Ovary (tissue), 9 donors: ENCODE measurements around the gene IFITM2. TPM values are rescaled to one million over a fixed set of nuclear protein-coding genes. Genes with fewer than 3 reads are reported as not detected.
"Not testable (repeated sequence)": the region's sequence is repeated elsewhere in the genome, so short reads cannot be mapped to it uniquely, and the experiment has no call there.

Experiments
- DNase-seq, 5 donors: peaks; one replicate each; pipeline ENCODE4 v3.0.0-alpha.2; 2019 to 2020
- H3K27ac ChIP-seq, 2 donors: fragments of 200-600 bp; one replicate each; pipeline versions ENCODE4 v1.5.1 to v1.8.0; 2019 to 2022
- H3K27me3 ChIP-seq: fragments of 200-600 bp; one replicate; pipeline ENCODE4 v1.8.0; 2022
- H3K36me3 ChIP-seq: fragments of 200-600 bp; sonication (generic); one replicate; pipeline ENCODE4 v1.5.1; 2019
- H3K4me1 ChIP-seq: one replicate; pipeline ENCODE4 v1.8.1; 2013; ENCODE audit warnings: mild to moderate bottlenecking, moderate library complexity; ENCODE audit not compliant: insufficient read depth
- H3K4me3 ChIP-seq: fragments of 200-600 bp; sonication (generic); one replicate; pipeline ENCODE4 v1.5.1; 2017
- H3K9me3 ChIP-seq, 2 donors: fragments of 200-600 bp in 1 of 2; sonication (generic) in 1 of 2; one replicate each; pipeline versions ENCODE4 v1.5.1 to v1.8.1; 2013 to 2019; ENCODE audit warnings: mild to moderate bottlenecking in 1 of 2, moderate library complexity in 1 of 2
- EP300 ChIP-seq: sonication (generic); formaldehyde crosslinking; IDR thresholded peaks from one replicate; pipeline ENCODE4 v1.6.1; 2017; ENCODE audit warnings: antibody characterized with exemption
- POLR2A ChIP-seq: fragments of 450-650 bp; IDR thresholded peaks from one replicate; pipeline ENCODE4 v1.6.1; 2017; ENCODE audit warnings: antibody characterized with exemption, mild to moderate bottlenecking, moderate library complexity
- WGBS, 3 donors: extraction: QIAGEN DNeasy Blood & Tissue Kit in 1 of 3; methylation state at CpG; one replicate each; pipeline versions ENCODE4 v1.1.5 to v1.1.7; 2013 to 2017; 5-methylcytosine and 5-hydroxymethylcytosine counted together
- intact Hi-C, 4 donors: fragments of 100-400 bp; cut with DNase I; formaldehyde crosslinking; loops; one replicate each; pipeline versions ENCODE4 v1.11.0 to v1.15.1; 2022 to 2023
- polyA plus RNA-seq, 2 donors: library from polyadenylated mRNA; stranded (reverse); fragments of 200-250 nt in 1 of 2; fragments of 350-450 nt in 1 of 2; fragmentation: Illumina TruSeq in 1 of 2; extraction: RNeasy Lipid Tissue Mini Kit (QIAGEN cat#74804) in 1 of 2; gene quantifications; one replicate each; pipeline ENCODE4 v1.2.3, GENCODE V29; 2013 to 2014
- total RNA-seq, 7 donors: library from RNA; depleted of rRNA in 2 of 7; stranded (reverse); fragments of >200 nt in 2 of 7; fragmentation: NEBNext Ultra II Directional in 3 of 7; extraction: Animal tissue kit (Norgen Biotek cat#: 25700) in 3 of 7; gene quantifications; one replicate each; pipeline versions ENCODE4 v1.1.0 to v1.2.4, GENCODE V29; 2016 to 2023
- TF ChIP-seq, protein P1 (sequence below), 3 donors: fragments of 450-650 bp in 2 of 3; fragments of 200-600 bp in 1 of 3; IDR thresholded peaks; one replicate each; pipeline versions ENCODE4 v1.5.1 to v1.8.0; 2016 to 2022; ENCODE audit warnings: antibody characterized with exemption in 3 of 3, mild to moderate bottlenecking in 1 of 3
- donor health status: DM: no; HTN: no; CAD: no; lungs with moderate emphysema.
- donor health status: DM: no; HTN: no; CAD: no.
- donor health status: Bipolar disorder and iron deficiency.
- donor health status: DM: yes; HTN: yes; CAD: no.
- donor health status: DM: no; HTN: no; CAD: no.
- donor health status: DM: yes; HTN: yes; CAD: no.

IFITM2 gene
- total and polyA plus RNA-seq, 9 donors: 207 to 1,149 (median 546) TPM

GRCh38 chr11:304061-304506, 3.5 kb upstream of the IFITM2 start:
- TF ChIP-seq POLR2A: no peak
- TF ChIP-seq, protein P1, sequence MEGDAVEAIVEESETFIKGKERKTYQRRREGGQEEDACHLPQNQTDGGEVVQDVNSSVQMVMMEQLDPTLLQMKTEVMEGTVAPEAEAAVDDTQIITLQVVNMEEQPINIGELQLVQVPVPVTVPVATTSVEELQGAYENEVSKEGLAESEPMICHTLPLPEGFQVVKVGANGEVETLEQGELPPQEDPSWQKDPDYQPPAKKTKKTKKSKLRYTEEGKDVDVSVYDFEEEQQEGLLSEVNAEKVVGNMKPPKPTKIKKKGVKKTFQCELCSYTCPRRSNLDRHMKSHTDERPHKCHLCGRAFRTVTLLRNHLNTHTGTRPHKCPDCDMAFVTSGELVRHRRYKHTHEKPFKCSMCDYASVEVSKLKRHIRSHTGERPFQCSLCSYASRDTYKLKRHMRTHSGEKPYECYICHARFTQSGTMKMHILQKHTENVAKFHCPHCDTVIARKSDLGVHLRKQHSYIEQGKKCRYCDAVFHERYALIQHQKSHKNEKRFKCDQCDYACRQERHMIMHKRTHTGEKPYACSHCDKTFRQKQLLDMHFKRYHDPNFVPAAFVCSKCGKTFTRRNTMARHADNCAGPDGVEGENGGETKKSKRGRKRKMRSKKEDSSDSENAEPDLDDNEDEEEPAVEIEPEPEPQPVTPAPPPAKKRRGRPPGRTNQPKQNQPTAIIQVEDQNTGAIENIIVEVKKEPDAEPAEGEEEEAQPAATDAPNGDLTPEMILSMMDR (IDR thresholded peaks at IDR 0.05): no peak
- TF ChIP-seq EP300: no peak
- 77 to 93% (median 79%) methylated on average over 52 of the region's 52 CpGs for WGBS, 3 donors
- intact Hi-C loops: loop anchor here in 2 of 4 donors (10.0 kb wide), 2 partner anchors 69 to 99 kb away; partner anchors contain the start of genes BET1L (in 1 of the 2), PSMD13 (in 1 of the 2), RIC8A (in 1 of the 2) and SIRT3 (in 1 of the 2)
- Histone ChIP-seq H3K27me3 (no peaks in the 10 kb centered on the region), H3K4me1 (peaks cover 3% of the 10 kb centered on the region), H3K27ac (no peak overlapping the region), H3K4me3 (no peak overlapping the region), H3K9me3 (no peaks in the 10 kb centered on the region), H3K36me3 (no peaks in the 10 kb centered on the region)
- peak in 4 of 5 donors; percentile 38 to 71 (median 60) for DNase-seq

DNA sequence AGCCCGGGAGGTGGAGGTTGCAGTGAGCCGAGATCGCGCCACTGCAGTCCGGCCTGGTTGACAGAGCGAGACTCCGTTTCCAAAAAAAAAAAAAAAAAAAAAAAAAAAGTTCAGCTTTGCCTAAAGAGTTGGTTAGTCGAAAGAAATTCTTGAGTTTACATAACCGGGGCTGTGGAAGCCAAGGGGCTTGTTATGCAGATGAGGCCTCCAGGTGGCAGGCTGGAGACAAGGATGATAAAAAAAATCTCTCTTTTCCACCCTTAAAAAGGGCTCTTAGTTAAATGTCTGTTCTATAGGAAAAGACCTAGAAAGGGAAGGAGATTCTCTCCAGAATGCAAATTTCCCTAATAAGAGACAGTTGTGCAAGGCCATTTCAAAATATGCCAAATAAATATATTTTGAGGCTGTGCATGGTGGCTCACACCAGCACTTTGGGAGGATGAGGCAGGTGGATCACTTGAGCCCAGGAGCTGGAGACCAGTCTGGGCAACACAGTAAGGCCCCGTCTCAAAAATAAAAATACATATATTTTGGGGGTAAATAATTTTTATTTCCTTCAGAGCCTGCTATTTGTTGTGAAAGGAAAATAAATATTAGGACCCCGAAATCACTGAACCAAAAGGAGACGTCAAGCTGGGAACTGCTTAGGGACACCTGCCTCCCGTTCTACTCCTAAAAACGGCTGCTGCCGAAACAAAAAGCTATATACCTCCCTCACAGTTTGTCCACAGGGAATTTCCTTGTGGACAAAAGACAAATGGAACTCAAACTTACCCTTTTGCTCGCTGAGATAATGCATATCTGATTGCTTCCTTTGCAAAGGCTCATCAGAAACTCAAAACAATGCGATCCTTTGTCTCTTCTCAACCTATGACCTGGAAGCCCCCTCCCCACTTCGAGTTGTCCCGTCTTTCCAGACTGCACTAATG, 2.4 kb upstream of the IFITM2 start:
- peak; percentile 74 to 90 (median 83) for DNase-seq
- Histone ChIP-seq H3K36me3 (no peaks in the 10 kb centered on the region), H3K4me3 (no peak overlapping the region), H3K27ac (no peak overlapping the region), H3K4me1 (peaks cover 8% of the 10 kb centered on the region), H3K27me3 (no peaks in the 10 kb centered on the region), H3K9me3 (no peaks in the 10 kb centered on the region)
- TF ChIP-seq, protein P1 (IDR thresholded peaks at IDR 0.05): peak; percentile 49 to 85 (median 82)
- TF ChIP-seq EP300 (no peak), POLR2A (peak; percentile 13)
- intact Hi-C loops: loop anchor here (5.0 to 10.0 kb wide), 4 partner anchors 52 to 142 kb away; partner anchors contain the start of genes BET1L (in 1 of the 4), PSMD13 (in 1 of the 4), RIC8A (in 1 of the 4) and SIRT3 (in 1 of the 4)
- 30 to 37% (median 36%) methylated on average over 19 of the region's 19 CpGs for WGBS, 3 donors

DNA sequence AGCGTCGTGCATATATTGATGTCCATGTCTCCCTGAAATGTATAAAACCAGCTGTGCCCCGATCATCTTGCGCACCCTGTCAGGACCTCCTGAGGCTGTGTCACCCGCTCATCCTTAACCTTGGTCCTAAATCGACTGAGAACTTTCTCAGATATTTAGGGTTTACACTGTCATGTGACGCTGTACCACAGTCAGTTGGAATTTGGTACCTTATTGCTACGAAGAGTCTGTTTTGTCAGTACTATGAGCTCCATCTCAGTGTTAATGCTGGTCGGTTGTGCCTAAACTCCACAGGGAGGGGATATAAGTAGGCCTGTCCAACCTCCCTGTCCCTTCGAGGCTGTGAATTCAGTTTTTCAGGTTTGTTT, 1.8 kb upstream of the IFITM2 start:
- Histone ChIP-seq H3K4me1 (peaks cover 8% of the 10 kb centered on the region), H3K27me3 (no peaks in the 10 kb centered on the region), H3K36me3 (no peaks in the 10 kb centered on the region), H3K27ac (peak overlapping the region; percentile 30 to 92), H3K9me3 (no peaks in the 10 kb centered on the region), H3K4me3 (no peak overlapping the region)
- intact Hi-C loops: loop anchor here (5.0 to 10.0 kb wide), 4 partner anchors 51 to 141 kb away; partner anchors contain the start of genes BET1L (in 1 of the 4), PSMD13 (in 1 of the 4), RIC8A (in 1 of the 4) and SIRT3 (in 1 of the 4)
- TF ChIP-seq POLR2A (no peak), EP300 (no peak)
- TF ChIP-seq, protein P1 (IDR thresholded peaks at IDR 0.05): no peak
- no peak for DNase-seq
- WGBS, 3 donors: 86 to 92% (median 87%) methylated on average over 10 of the region's 10 CpGs

DNA sequence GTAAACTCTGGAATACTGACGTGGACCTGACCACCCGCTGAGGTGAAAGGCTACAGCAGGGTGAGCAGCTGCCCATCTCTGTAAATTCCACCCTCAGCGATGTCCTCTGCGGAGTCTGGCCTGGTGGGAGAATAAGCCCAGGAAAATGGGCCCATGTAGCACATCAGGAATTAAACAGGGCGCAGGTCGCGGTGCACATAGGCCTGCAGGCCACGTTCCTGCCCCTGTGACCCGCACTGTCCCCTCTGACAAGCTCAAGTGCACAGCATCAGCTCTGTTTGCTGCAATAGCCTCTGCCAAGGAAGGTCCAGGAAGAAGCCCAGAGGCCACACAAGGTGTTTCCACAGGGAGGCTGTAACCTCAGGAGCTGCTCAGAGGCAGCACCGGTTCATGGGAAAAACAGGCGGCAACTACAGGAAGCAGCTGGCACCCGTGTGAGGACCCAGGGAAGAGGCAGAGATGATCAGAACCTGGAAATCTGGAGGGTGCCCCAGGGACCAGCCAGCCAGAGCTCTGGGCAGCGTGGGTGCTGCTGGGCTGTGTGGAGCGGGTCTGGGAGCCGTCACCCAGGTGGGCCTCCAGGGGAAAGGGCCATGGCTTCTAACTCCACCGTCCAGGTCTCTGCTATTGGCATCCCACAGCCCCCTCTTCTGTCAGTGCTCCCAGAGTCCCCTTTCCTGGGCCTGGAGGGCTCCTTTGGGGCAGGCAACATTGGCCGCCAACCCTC, 808 bp upstream of the IFITM2 start:
- TF ChIP-seq EP300 (no peak), POLR2A (no peak)
- TF ChIP-seq, protein P1 (IDR thresholded peaks at IDR 0.05): no peak
- peak in 2 of 5 donors; percentile 41 to 46 for DNase-seq
- no peaks in the 10 kb centered on the region for H3K27me3 ChIP-seq
- no peaks in the 10 kb centered on the region for H3K9me3 ChIP-seq
- no peak overlapping the region for H3K4me3 ChIP-seq
- peak overlapping the region in 1 of 2 donors; percentile 92 for H3K27ac ChIP-seq
- H3K36me3 ChIP-seq: no peaks in the 10 kb centered on the region
- 90 to 93% (median 93%) methylated on average over 17 of the region's 17 CpGs for WGBS, 3 donors
- peaks cover 9% of the 10 kb centered on the region for H3K4me1 ChIP-seq
- intact Hi-C loops: loop anchor here (5.0 to 10.0 kb wide), 4 partner anchors 50 to 140 kb away; partner anchors contain the start of genes BET1L (in 1 of the 4), PSMD13 (in 1 of the 4), RIC8A (in 1 of the 4) and SIRT3 (in 1 of the 4)

- peak in 1 of 5 donors; percentile 49 for DNase-seq
- peak overlapping the region; percentile 46 for H3K4me3 ChIP-seq
- WGBS, 3 donors: 11 to 17% (median 13%) methylated on average over 24 of the region's 24 CpGs
- H3K27ac ChIP-seq: peak overlapping the region; percentile 83 to 92
- intact Hi-C loops: loop anchor here (5.0 to 10.0 kb wide), 4 partner anchors 48 to 138 kb away; partner anchors contain the start of genes BET1L (in 1 of the 4), PSMD13 (in 1 of the 4), RIC8A (in 1 of the 4) and SIRT3 (in 1 of the 4)
- not testable (repeated sequence) for H3K27me3 ChIP-seq, H3K36me3 ChIP-seq, H3K9me3 ChIP-seq
- peaks cover 18% of the 10 kb centered on the region for H3K4me1 ChIP-seq
Measured at GRCh38 chr11:308740-309665, 1.4 kb downstream of the IFITM2 start.
